Naive thymus-derived CD8-positive, alpha-beta T cell (primary cell): Measurements from ENCODE around the gene RFXANK. TPM values are rescaled to one million over a fixed set of nuclear protein-coding genes. Genes with fewer than 3 reads are reported as not detected.

Experiments
- polyA plus RNA-seq, 3 donors: library from polyadenylated mRNA; unstranded; fragments of 300-500 nt; fragmentation: Illumina TruSeq; gene quantifications; one replicate each; pipeline ENCODE4 v1.2.3, GENCODE V29; 2021
- total RNA-seq, 8 experiments: library from RNA in 2 of 8; stranded (reverse) in 2 of 8; gene quantifications; one replicate each; pipeline ENCODE4 v1.2.3 and lab custom pipeline; 2021 to 2026

Gene RFXANK
- total and polyA plus RNA-seq, 5 experiments from 2014 or later, result 72.9 to 101 (median 81.5) TPM

Other genes starting within 250 kb of the RFXANK start
- gene SUGP2, start 158.7 kb upstream of the RFXANK start, total RNA-seq, result 100 to 1,000 TPM; 128 to 136 TPM
- 1 to 10 TPM; 7.4 to 8.2 (median 7.5) TPM for gene SUGP2, start 158.7 kb upstream of the RFXANK start, polyA plus RNA-seq
- 10 to 100 TPM; 18.1 to 18.4 TPM for gene ARMC6, start 158.7 kb upstream of the RFXANK start, total RNA-seq
- gene ARMC6, start 158.7 kb upstream of the RFXANK start, polyA plus RNA-seq, result 10 to 100 TPM; 29.5 to 42.4 (median 38.2) TPM
- gene SLC25A42, start 128.3 kb upstream of the RFXANK start, total RNA-seq, result 10 to 100 TPM; 32.0 to 33.6 TPM
- 10 to 100 TPM in 1 of 3 donors, 1 to 10 TPM in 2; 6.2 to 14.5 (median 8.4) TPM for gene SLC25A42, start 128.3 kb upstream of the RFXANK start, polyA plus RNA-seq
- gene TMEM161A, start 53.8 kb upstream of the RFXANK start, total RNA-seq, result 10 to 100 TPM; 28.3 to 31.3 TPM
- gene TMEM161A, start 53.8 kb upstream of the RFXANK start, polyA plus RNA-seq, result 10 to 100 TPM; 20.1 to 21.8 (median 21.1) TPM
- 1 to 10 TPM; 3.6 to 3.9 TPM for gene MEF2B, start 22.0 kb upstream of the RFXANK start, total RNA-seq
- under 1 TPM in 1 of 3 donors, not detected in 2; 0.14 TPM for gene MEF2B, start 22.0 kb upstream of the RFXANK start, polyA plus RNA-seq
- 10 to 100 TPM; 33.5 to 34.2 TPM for gene BORCS8, start 106 bp upstream of the RFXANK start, total RNA-seq
- gene BORCS8, start 106 bp upstream of the RFXANK start, polyA plus RNA-seq, result 10 to 100 TPM; 18.2 to 23.6 (median 18.2) TPM
- gene NR2C2AP, start 11.2 kb downstream of the RFXANK start, total RNA-seq, result 10 to 100 TPM; 26.0 to 31.8 TPM
- gene NR2C2AP, start 11.2 kb downstream of the RFXANK start, polyA plus RNA-seq, result 10 to 100 TPM; 23.7 to 37.8 (median 31.9) TPM
- not detected for gene NCAN, start 19.7 kb downstream of the RFXANK start, total RNA-seq
- gene NCAN, start 19.7 kb downstream of the RFXANK start, polyA plus RNA-seq, result not detected
- gene TM6SF2, start 81.0 kb downstream of the RFXANK start, total RNA-seq, result not detected
- gene TM6SF2, start 81.0 kb downstream of the RFXANK start, polyA plus RNA-seq, result not detected
- gene SUGP1, start 128.3 kb downstream of the RFXANK start, total RNA-seq, result 10 to 100 TPM; 97.0 to 97.9 TPM
- gene SUGP1, start 128.3 kb downstream of the RFXANK start, polyA plus RNA-seq, result 10 to 100 TPM; 24.7 to 42.2 (median 30.2) TPM
- 100 to 1,000 TPM; 162 to 172 TPM for gene MAU2, start 128.6 kb downstream of the RFXANK start, total RNA-seq
- gene MAU2, start 128.6 kb downstream of the RFXANK start, polyA plus RNA-seq, result 10 to 100 TPM; 20.3 to 24.3 (median 20.6) TPM
- gene GATAD2A, start 213.4 kb downstream of the RFXANK start, total RNA-seq, result 100 to 1,000 TPM; 101 to 107 TPM
- gene GATAD2A, start 213.4 kb downstream of the RFXANK start, polyA plus RNA-seq, result 10 to 100 TPM; 14.5 to 35.1 (median 20.2) TPM